HG02938 (cell line): ENCODE data around the gene TREML2.
"Not testable (repeated sequence)": the region's sequence is repeated elsewhere in the genome, so short reads cannot be mapped to it uniquely, and the experiment has no call there.

Experiments used
- ATAC-seq: cut with Tn5 transposase; IDR thresholded peaks from one replicate; pipeline ENCODE4 v1.9.1; 2021; ENCODE audit warnings: mild to moderate bottlenecking, moderate library complexity; ENCODE audit not compliant: unreplicated experiment

Gene TREML2, protein sequence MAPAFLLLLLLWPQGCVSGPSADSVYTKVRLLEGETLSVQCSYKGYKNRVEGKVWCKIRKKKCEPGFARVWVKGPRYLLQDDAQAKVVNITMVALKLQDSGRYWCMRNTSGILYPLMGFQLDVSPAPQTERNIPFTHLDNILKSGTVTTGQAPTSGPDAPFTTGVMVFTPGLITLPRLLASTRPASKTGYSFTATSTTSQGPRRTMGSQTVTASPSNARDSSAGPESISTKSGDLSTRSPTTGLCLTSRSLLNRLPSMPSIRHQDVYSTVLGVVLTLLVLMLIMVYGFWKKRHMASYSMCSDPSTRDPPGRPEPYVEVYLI

GRCh38 chr6:41200901-41201763 lies at the start of gene TREML2:
Gene TREML2 (minus strand): TSS chr6:41201149. CDS start chr6:41201008, 141 bp downstream.
- ATAC-seq = no peak

GRCh38 chr6:41247882-41248705 lies 47.1 kb upstream of the TREML2 start:
- no peak for ATAC-seq

DNA sequence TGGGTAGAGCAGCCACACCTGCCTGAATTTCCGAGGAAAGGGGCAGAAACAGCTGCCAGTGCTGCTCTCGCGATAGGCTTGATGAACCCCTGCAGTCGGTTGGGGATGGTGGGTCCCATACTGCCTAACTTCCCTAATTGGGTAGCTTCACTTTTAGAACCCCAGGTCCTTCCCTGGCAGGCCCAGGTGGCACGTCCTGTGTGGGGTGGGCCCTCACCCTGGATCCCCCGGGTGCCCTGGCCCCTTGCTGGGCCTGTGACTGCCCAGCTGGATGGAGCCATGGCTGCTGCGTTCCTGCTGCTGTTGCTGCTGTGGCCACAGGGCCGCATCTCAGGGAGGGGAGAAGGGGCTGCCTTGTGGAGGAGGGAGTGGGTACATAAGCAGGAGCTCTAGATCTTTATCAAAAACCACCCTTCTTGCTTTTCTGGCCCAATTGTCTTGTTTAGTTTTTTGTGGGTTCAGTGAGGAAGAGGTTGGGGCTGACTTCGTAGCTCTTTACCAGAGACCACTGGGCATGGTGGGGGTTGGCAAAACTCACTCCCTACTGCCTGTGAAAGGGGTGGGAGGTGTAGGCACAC lies 46.4 kb upstream of the TREML2 start:
- ATAC-seq = no peak

GRCh38 chr6:41246529-41246928 lies 45.6 kb upstream of the TREML2 start:
- ATAC-seq = not testable (repeated sequence)

DNA sequence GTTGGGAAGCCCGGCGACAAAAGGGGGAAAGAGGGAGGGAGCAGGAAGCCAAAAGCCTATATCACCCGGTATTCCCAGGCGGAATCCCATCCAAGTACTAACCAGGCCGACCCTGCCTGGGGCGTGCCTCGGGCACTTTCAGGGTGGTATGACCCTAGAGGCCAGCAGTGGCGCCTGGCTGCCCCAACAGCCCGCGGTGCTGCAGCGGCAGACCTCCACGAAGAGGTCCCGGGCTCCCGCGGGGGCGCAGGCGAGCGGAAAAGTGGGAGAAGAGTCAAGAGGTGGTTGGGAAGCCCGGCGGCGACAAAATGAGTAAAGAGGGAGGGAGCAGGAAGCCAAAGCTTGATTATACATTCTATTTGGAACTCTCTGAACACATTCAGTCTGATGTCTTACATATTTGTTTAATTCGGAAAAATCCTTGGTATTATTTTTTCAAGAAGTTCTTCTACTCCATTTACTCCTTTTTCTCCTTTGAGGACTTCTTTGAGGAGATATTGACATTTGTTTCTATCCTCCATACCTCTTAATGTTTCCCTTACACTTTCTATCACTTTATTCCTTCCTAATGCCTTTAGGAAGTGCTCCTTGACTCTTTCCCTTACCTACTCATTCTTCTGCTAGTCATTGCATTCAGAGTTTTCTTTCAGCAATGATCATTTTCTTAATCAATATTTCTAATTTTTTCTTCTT lies 38.7 kb upstream of the TREML2 start:
- no peak for ATAC-seq

DNA sequence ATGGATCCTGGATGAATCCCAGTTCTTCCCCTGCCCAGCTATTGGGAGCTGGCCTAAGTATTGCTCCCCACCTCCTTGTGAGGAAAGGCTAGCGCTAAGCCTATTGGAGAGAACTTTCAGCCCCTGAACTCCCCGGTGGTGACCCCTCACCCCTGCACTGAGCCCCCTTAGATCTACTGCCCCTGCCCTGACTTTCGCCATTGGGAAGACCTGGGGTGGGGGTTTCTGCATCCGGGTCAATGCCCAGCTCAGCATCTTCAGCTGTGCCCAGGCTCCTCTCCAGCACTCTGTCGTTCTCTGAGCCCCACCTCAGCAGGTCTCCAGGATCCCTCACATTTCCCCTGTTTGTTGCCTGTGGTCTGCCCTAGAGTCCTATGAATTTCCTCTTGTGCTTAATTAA lies 36.2 kb upstream of the TREML2 start:
- ATAC-seq = no peak

- ATAC-seq = no peak
Observed at GRCh38 chr6:41236276-41236675, 35.3 kb upstream of the TREML2 start.

- ATAC-seq = no peak
Observed at GRCh38 chr6:41232667-41233066, 31.7 kb upstream of the TREML2 start.

DNA sequence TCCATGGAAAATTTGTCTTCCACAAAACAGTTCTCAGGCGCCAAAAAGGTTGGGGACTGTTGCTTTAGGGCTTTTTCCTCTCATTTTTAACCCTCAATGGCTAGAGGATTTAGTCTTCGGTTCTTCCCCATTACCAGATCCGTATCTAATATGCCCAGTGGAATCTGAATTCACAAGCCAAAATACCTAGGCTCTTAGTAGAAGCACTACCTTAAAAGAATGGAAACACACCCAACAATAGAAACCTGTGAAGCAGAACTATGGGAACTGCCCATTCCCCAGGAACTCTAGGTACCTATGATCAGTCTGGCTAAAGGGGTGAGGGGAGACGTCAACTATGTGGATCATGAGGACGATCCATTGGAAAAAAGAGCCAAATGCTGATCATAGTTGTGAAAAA lies 30.3 kb upstream of the TREML2 start:
- ATAC-seq = no peak

- no peak for ATAC-seq
Observed at GRCh38 chr6:41229721-41230120, 28.8 kb upstream of the TREML2 start.

- no peak for ATAC-seq
Observed at GRCh38 chr6:41228616-41229015, 27.7 kb upstream of the TREML2 start.

DNA sequence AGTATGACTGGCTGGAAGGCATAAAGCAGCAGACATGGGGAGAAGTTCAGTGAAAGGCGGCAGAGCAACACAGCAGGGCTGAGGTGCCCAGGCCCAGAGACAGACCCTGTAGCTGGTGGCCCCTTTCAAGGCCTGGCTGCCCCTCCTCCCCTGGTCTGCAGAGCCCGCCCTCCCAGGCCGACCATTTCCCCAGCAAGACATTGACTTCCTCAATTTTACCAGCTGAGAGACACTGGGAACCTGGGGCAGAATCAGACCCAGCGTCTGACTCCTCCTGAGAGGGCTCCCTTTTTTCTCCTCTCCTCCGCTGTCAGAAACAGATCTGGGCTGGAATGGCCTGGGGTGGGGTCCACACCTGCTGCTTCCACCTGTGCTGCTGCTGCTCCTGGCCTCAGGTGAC lies 27.1 kb upstream of the TREML2 start, which contains the start of gene TREML4:
TSS of gene TREML4 (plus strand) at position 254 of the 400 bp plus-strand sequence. CDS start at position 333, 79 bp downstream.
- ATAC-seq = no peak

DNA sequence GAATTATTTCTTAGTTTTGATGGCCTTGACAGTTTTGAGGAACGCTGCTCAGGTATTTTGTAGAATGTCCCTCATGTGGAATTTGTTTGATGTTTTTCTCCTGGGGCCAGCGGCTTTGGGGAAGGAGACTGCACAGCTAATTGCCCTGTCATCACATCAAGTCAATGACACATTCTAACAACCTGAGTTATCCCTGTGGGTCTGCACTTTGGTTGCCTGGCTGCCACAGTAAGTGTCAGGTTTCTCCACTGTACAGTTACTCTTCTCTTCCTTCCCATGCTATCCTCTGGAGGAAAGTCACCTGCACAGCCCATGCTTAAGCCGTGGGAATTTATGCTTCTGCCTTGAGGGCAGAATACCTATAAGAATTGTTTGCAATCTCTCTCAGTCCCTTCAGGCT lies 25.8 kb upstream of the TREML2 start:
- no peak for ATAC-seq

- ATAC-seq = no peak
Observed at GRCh38 chr6:41224800-41225199, 23.9 kb upstream of the TREML2 start.

- no peak for ATAC-seq
Observed at GRCh38 chr6:41222513-41222912, 21.6 kb upstream of the TREML2 start.

DNA sequence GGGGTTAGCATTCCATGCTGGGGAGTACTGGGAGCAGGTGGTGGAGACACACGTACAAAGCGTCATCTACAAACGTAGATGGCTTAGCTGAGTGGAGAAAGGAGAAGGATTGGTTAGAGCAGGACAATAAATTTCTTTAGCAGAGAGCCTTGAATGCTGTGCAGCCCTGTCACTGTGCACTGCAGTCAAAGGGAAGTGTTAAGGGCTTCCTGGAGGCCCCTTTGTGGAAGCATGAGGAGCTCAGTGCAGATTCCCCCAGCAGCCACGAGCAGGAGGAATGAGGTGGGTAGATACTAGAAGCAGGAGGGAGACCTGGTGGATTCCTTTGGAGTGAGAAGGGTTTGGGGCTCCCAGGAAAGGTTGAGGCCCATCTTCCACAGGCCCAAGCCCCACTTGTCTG lies 21.1 kb upstream of the TREML2 start:
- ATAC-seq = no peak

GRCh38 chr6:41216616-41217015 lies 15.7 kb upstream of the TREML2 start:
- ATAC-seq = no peak

- no peak for ATAC-seq
Observed at GRCh38 chr6:41215777-41216176, 14.8 kb upstream of the TREML2 start.

DNA sequence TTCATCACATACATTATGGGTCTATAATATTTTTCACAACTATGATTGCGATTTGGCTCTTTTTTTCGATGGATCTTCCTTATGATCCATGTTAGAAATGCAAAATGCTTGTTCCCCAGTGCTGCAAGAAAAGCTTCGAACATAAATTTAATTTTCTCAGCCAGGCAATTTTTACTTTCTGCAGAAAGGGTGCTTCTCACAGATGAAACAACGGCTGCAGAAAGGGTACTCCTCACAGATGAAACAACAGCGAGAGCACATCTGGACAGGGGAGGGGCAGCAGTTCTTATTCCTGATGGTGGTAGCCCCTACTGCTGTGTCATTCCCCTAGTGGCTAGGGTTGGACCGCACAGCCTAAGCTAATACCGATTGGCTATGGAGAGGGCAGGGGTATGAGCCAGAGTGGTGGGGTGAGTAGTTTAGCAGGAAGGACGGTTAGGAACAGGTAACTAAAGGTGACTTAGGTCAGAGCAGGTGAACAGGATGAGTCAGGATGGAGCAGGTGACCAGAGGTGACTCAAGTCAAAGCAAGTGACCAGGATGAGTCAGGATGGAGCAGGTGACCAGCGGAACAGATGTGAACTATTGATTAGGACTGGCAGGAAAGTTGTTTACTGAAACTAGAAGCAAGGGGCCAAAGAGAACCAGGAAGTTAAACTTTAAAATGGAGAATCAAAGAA lies 13.8 kb upstream of the TREML2 start:
- no peak for ATAC-seq
